ENCODE data around the gene CERS6. TPM values are rescaled to one million over a fixed set of nuclear protein-coding genes. Genes with fewer than 3 reads are reported as not detected.
"Not testable (repeated sequence)": the region's sequence is repeated elsewhere in the genome, so short reads cannot be mapped to it uniquely, and the experiment has no call there.

CERS6 gene
- total RNA-seq, 4 donors from 2014 or later = 46.6 to 67.7 (median 53.6) TPM

DNA sequence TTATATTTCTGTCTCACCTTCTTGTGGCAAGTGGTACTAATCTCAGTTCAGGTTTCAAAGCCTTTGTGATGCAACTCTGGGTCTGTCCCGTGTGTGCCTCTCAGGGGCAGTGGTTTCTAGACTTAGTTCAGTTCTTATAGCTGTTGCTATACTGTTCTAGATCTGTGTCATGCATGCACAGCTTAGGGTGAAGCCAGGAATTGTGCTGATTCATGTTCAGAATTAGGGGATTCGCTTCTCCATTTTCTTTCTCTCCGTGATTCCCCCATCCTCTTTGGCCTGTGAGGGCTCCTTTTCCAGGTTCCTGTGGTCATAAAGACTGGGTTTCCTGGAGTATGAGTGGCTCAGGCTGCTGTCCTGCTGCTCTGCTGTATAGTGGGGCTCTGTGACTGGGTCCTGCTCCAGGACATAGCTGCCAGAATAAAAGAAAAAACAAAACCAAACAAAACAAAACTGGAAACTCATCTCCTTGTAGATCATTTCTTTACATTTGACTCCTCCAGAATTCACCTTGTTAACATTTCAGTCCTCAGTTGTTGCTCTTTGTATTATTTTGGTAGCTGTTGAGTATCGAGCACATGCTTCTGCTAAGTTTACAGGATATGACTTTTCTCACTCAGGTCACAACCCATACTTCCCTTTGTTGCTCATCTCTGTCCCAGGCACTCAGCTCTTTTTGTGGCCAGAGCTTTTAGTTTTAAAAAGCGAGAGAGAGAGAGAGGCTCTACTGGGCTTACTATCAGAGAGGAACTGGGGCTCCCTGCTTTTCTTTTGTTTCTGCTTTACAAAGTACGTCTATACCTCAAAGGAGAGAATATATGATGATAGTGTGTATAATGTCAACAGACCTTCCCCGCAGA lies 34.2 kb downstream of the CERS6 start:
- H3K4me3 ChIP-seq = peak overlapping the region in 1 of 4 donors; percentile 2
- peaks cover 17 to 46% (median 19%) of the 10 kb centered on the region in 4 donors for H3K4me1 ChIP-seq
- no peaks in the 10 kb centered on the region for H3K9me3 ChIP-seq
- peak overlapping the region; percentile 40 to 61 (median 44) for H3K27ac ChIP-seq (replicated peaks in 1 of 4)
- no peak for TF ChIP-seq POLR2A (IDR thresholded peaks at IDR 0.05; ENCODE audit: low read depth)
- TF ChIP-seq, protein P1, sequence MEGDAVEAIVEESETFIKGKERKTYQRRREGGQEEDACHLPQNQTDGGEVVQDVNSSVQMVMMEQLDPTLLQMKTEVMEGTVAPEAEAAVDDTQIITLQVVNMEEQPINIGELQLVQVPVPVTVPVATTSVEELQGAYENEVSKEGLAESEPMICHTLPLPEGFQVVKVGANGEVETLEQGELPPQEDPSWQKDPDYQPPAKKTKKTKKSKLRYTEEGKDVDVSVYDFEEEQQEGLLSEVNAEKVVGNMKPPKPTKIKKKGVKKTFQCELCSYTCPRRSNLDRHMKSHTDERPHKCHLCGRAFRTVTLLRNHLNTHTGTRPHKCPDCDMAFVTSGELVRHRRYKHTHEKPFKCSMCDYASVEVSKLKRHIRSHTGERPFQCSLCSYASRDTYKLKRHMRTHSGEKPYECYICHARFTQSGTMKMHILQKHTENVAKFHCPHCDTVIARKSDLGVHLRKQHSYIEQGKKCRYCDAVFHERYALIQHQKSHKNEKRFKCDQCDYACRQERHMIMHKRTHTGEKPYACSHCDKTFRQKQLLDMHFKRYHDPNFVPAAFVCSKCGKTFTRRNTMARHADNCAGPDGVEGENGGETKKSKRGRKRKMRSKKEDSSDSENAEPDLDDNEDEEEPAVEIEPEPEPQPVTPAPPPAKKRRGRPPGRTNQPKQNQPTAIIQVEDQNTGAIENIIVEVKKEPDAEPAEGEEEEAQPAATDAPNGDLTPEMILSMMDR (IDR thresholded peaks at IDR 0.05) = no peak
- TF ChIP-seq EP300 (IDR thresholded peaks at IDR 0.05) = no peak
- no peak for TF ChIP-seq POLR2AphosphoS5 (IDR thresholded peaks at IDR 0.05)
- WGBS = 45% methylated on average over 7 of the region's 7 CpGs
- no peaks in the 10 kb centered on the region for H3K27me3 ChIP-seq
- DNase-seq (ENCODE audit: extremely low spot score) = no peak
- H3K36me3 ChIP-seq = no peaks in the 10 kb centered on the region
- intact Hi-C loops (cut with DNase I) = no loop called here

GRCh38 chr2:168490946-168491605 lies 35.0 kb downstream of the CERS6 start:
- Histone ChIP-seq H3K9me3 (no peaks in the 10 kb centered on the region), H3K27me3 (no peaks in the 10 kb centered on the region), H3K36me3 (no peaks in the 10 kb centered on the region), H3K4me3 (peak overlapping the region in 1 of 4 donors; percentile 2), H3K27ac (replicated peaks in 1 of 4) (peak overlapping the region; percentile 40 to 61 (median 44)), H3K4me1 (peaks cover 17 to 42% (median 19%) of the 10 kb centered on the region in 4 donors)
- DNase-seq (ENCODE audit: extremely low spot score) = no peak
- whole genome bisulfite sequencing = 43% methylated on average over 3 of the region's 3 CpGs
- intact Hi-C loops (cut with DNase I) = no loop called here
- TF ChIP-seq POLR2A (IDR thresholded peaks at IDR 0.05; ENCODE audit: low read depth) (no peak), POLR2AphosphoS5 (IDR thresholded peaks at IDR 0.05) (no peak), EP300 (IDR thresholded peaks at IDR 0.05) (no peak)
- TF ChIP-seq, protein P1 (IDR thresholded peaks at IDR 0.05) = no peak

DNA sequence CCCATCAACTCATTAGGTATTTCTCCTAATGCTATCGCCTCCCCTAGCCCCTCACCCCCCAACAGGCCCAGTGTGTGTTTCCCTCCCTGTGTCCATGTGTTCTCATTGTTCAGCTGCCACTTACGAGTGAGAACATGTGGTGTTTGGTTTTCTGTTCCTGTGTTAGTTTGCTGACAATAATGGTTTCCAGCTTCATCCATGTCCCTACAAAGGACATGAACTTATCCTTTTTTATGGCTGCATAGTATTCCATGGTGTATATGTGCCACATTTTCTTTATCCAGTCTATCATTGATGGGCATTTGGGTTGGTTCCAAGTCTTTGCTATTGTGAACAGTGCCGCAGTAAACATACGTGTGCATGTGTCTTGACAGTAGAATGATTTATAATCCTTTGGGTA lies 35.7 kb downstream of the CERS6 start:
- H3K36me3 ChIP-seq; H3K4me3 ChIP-seq; H3K27ac ChIP-seq (replicated peaks in 1 of 4); DNase-seq (ENCODE audit: extremely low spot score); H3K9me3 ChIP-seq; H3K27me3 ChIP-seq; intact Hi-C loops (cut with DNase I): not testable (repeated sequence)
- peaks cover 17 to 37% (median 19%) of the 10 kb centered on the region in 4 donors for H3K4me1 ChIP-seq
- WGBS = 96% methylated on average over 4 of the region's 4 CpGs

GRCh38 chr2:168493219-168493618 lies 37.1 kb downstream of the CERS6 start:
- intact Hi-C loops (cut with DNase I) = not testable (repeated sequence)
- 96% methylated on average over 2 of the region's 2 CpGs for WGBS

DNA sequence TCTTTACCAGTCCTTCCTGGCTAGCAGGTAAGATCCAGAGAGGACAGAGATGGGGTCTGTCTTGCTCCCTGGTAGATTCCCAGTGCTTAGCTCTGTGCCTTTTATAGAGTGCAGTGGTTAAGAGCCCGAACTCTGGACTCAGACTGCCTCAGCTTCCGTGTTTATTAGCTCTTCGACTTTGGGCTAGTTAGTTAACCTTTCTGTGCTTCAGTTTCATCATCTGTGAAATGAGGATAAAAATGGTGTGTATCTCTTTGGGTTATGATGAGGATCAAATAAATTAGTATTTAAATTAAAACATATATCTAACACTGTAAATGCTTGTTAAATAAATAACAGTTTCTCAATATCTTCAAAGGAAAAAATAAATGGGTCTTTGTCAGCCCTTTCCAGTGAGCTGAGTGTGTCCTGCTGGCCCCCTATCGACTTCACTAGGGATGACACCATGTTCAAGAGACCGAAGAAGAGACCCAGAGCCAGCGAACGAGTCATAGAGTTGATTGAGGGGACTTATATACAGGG lies 38.2 kb downstream of the CERS6 start:
- H3K9me3 ChIP-seq = no peaks in the 10 kb centered on the region
- H3K36me3 ChIP-seq = no peaks in the 10 kb centered on the region
- H3K27ac ChIP-seq (replicated peaks in 1 of 4) = no peak overlapping the region
- H3K27me3 ChIP-seq = no peaks in the 10 kb centered on the region
- WGBS = 89% methylated on average over 7 of the region's 7 CpGs
- H3K4me3 ChIP-seq = no peak overlapping the region
- TF ChIP-seq, protein P1 (IDR thresholded peaks at IDR 0.05) = no peak
- no peak for TF ChIP-seq POLR2A (IDR thresholded peaks at IDR 0.05; ENCODE audit: low read depth)
- H3K4me1 ChIP-seq = peaks cover 17 to 46% (median 21%) of the 10 kb centered on the region in 4 donors
- intact Hi-C loops (cut with DNase I) = no loop called here
- DNase-seq (ENCODE audit: extremely low spot score) = no peak

More at GRCh38 chr2:168493219-168493618, 37.1 kb downstream of the CERS6 start:
- H3K36me3 ChIP-seq; H3K27ac ChIP-seq (replicated peaks in 1 of 4); H3K9me3 ChIP-seq; H3K4me3 ChIP-seq; DNase-seq (ENCODE audit: extremely low spot score); H3K27me3 ChIP-seq: not testable (repeated sequence)
- H3K4me1 ChIP-seq = peaks cover 17 to 46% (median 20%) of the 10 kb centered on the region in 4 donors

Measured in esophagus muscularis mucosa (tissue), 4 donors.